Heart right ventricle (tissue), 16 donors: ENCODE results near the gene TRNT1. TPM values are rescaled to one million over a fixed set of nuclear protein-coding genes. Genes with fewer than 3 reads are reported as not detected.

Experiments used
- ATAC-seq, 8 donors: fragments of 200-7000 bp; cut with Tn5 transposase; one replicate each; pipeline ENCODE4 v1.9.1; 2020; ENCODE audit warnings: mild to moderate bottlenecking in 8 of 8, moderate library complexity in 8 of 8, moderate number of reproducible peaks in 1 of 8
- DNase-seq, 2 donors: peaks; one replicate each; pipeline ENCODE4 v3.0.0-alpha.2; 2020
- H3K27ac ChIP-seq, 10 donors: fragments of 200-600 bp; sonication (generic) in 2 of 10; one replicate each; pipeline versions ENCODE4 v1.5.0 to v1.8.0; 2020 to 2022; ENCODE audit warnings: mild to moderate bottlenecking in 3 of 10
- H3K27me3 ChIP-seq, 7 donors: fragments of 200-600 bp; one replicate each; pipeline ENCODE4 v1.8.0; 2021 to 2022; ENCODE audit warnings: mild to moderate bottlenecking in 2 of 7
- H3K36me3 ChIP-seq, 9 donors: fragments of 200-600 bp; sonication (generic) in 1 of 9; one replicate each; pipeline versions ENCODE4 v1.5.0 to v1.8.0; 2020 to 2022; ENCODE audit warnings: mild to moderate bottlenecking in 2 of 9
- H3K4me1 ChIP-seq, 9 donors: fragments of 200-600 bp; sonication (generic) in 1 of 9; one replicate each; pipeline versions ENCODE4 v1.5.0 to v1.8.0; 2020 to 2022; ENCODE audit warnings: mild to moderate bottlenecking in 4 of 9
- H3K4me3 ChIP-seq, 10 donors: fragments of 200-600 bp; sonication (generic) in 2 of 10; one replicate each; pipeline versions ENCODE4 v1.5.0 to v1.8.0; 2020 to 2022; ENCODE audit warnings: mild to moderate bottlenecking in 7 of 10, moderate library complexity in 2 of 10
- H3K9me3 ChIP-seq, 11 donors: fragments of 200-600 bp in 10 of 11; sonication (generic) in 2 of 11; one replicate each; pipeline versions ENCODE4 v1.5.0 to v1.8.0; 2013 to 2022; ENCODE audit warnings: mild to moderate bottlenecking in 2 of 11, control low read depth in 1 of 11, moderate library complexity in 1 of 11
- CTCF ChIP-seq, 9 donors: fragments of 200-600 bp; sonication (generic) in 2 of 9; IDR thresholded peaks; one replicate each; pipeline versions ENCODE4 v1.5.0 to v1.8.0; 2021 to 2022; ENCODE audit warnings: antibody characterized with exemption in 9 of 9, mild to moderate bottlenecking in 5 of 9, moderate library complexity in 1 of 9
- WGBS, 2 donors: extraction: QIAGEN DNeasy Blood & Tissue Kit; methylation state at CpG; one replicate each; pipeline ENCODE4 v1.1.7; 2013; ENCODE audit warnings: inconsistent platforms in 1 of 2; 5-methylcytosine and 5-hydroxymethylcytosine counted together
- intact Hi-C, 10 donors: fragments of 100-400 bp; cut with DNase I; formaldehyde crosslinking; loops; one replicate each; pipeline versions ENCODE4 v1.11.1 to v1.14.2; 2022
- polyA plus RNA-seq, 2 donors: library from polyadenylated mRNA; stranded (reverse); fragments of 200-250 nt; gene quantifications; one replicate each; pipeline ENCODE4 v1.2.3, GENCODE V29; 2013
- total RNA-seq, 10 donors: library from RNA; stranded (reverse); fragmentation: NEBNext Ultra II Directional in 3 of 10; extraction: Animal tissue kit (Norgen Biotek cat#: 25700) in 3 of 10; gene quantifications; one replicate each; pipeline versions ENCODE4 v1.2.1 to v1.2.4, GENCODE V29; 2021 to 2023
- donor health status: Arrhythmogenic right ventricular cardiomyopathy.
- donor health status: ischemic (EF 13 %, LVEDD 7.1; RV severe dilation, severe dysfunction).
- donor health status: healthy with polysubstance abuse.
- donor health status: DM: no; HTN: yes; CAD: no.
- donor health status: DM: no; HTN: no; CAD: no.
- donor health status: ischemic (EF 25% LVEDD 6.9; RV normal size, moderate dysfunction).
- donor health status: ischemic (EF 25% LVEDD 5.7; RV mildly dilated, moderate dysfunction).
- donor health status: healthy.
- donor health status: DM: yes; HTN: yes; CAD: no.
- donor health status: Ischemic cardiomyopathy.
- donor health status: ischemic (EF 35%, LVEDD 5.7; RV mildly dilated, moderate dysfunction).
- donor health status: nonischemic (EF 11% LVEDD 7.7; RV severe dilation, severe dysfunction).
- donor health status: DM: yes; HTN: yes; CAD: no.
- donor health status: PGD.
- donor health status: ischemic (EF 29% LVEDD 5.4; RV normal size, mild dysfunction).
- donor health status: nonischemic (EF 23%, LVEDD 6.1; RV moderate dilation, normal function).

TRNT1 gene
- total and polyA plus RNA-seq, 12 donors, result 5.8 to 14.5 (median 10.6) TPM

GRCh38 chr3:3134750-3135448 is 8.2 kb downstream of the TRNT1 start:
- Histone ChIP-seq H3K27ac (no peak overlapping the region), H3K27me3 (no peaks in the 10 kb centered on the region), H3K4me3 (no peak overlapping the region), H3K36me3 (peaks cover 0 to 84% (median 15%) of the 10 kb centered on the region in 9 donors), H3K9me3 (no peaks in the 10 kb centered on the region), H3K4me1 (peaks cover 0 to 24% (median 0%) of the 10 kb centered on the region in 9 donors)
- 96 to 98% methylated on average over 4 of the region's 4 CpGs for WGBS, 2 donors
- intact Hi-C loops, result no loop called here
- ATAC-seq, result no peak
- no peak for TF ChIP-seq CTCF (IDR thresholded peaks at IDR 0.05)
- DNase-seq, result no peak

- H3K4me1 ChIP-seq, result peaks cover 0 to 21% (median 0%) of the 10 kb centered on the region in 9 donors
- no peak overlapping the region for H3K27ac ChIP-seq
- H3K4me3 ChIP-seq, result no peak overlapping the region
- TF ChIP-seq CTCF (IDR thresholded peaks at IDR 0.05), result no peak
- H3K27me3 ChIP-seq, result no peaks in the 10 kb centered on the region
- peaks cover 0 to 94% (median 4%) of the 10 kb centered on the region in 9 donors for H3K36me3 ChIP-seq
- DNase-seq (no peak), ATAC-seq (no peak)
- intact Hi-C loops, result no loop called here
- no peaks in the 10 kb centered on the region for H3K9me3 ChIP-seq
- WGBS, 2 donors, result 91 to 95% methylated on average over 6 of the region's 6 CpGs
Observed at GRCh38 chr3:3137526-3137925, 10.8 kb downstream of the TRNT1 start.

- Histone ChIP-seq H3K4me3 (no peak overlapping the region), H3K9me3 (no peaks in the 10 kb centered on the region), H3K27ac (no peak overlapping the region), H3K4me1 (no peaks in the 10 kb centered on the region), H3K27me3 (no peaks in the 10 kb centered on the region), H3K36me3 (peaks cover 0 to 100% (median 12%) of the 10 kb centered on the region in 9 donors)
- intact Hi-C loops, result no loop called here
- TF ChIP-seq CTCF (IDR thresholded peaks at IDR 0.05), result no peak
- ATAC-seq (no peak), DNase-seq (no peak)
Observed at GRCh38 chr3:3141939-3142338, 15.2 kb downstream of the TRNT1 start.

GRCh38 chr3:3145831-3146230 is 19.1 kb downstream of the TRNT1 start:
- TF ChIP-seq CTCF (IDR thresholded peaks at IDR 0.05), result no peak
- no peaks in the 10 kb centered on the region for H3K27me3 ChIP-seq
- H3K4me1 ChIP-seq, result no peaks in the 10 kb centered on the region
- WGBS, 2 donors, result 89 to 94% methylated on average over 8 of the region's 8 CpGs
- intact Hi-C loops, result no loop called here
- no peaks in the 10 kb centered on the region for H3K9me3 ChIP-seq
- no peak overlapping the region for H3K27ac ChIP-seq
- no peak for ATAC-seq
- H3K36me3 ChIP-seq, result peaks cover 0 to 100% (median 36%) of the 10 kb centered on the region in 9 donors
- no peak overlapping the region for H3K4me3 ChIP-seq
- no peak for DNase-seq
